Hippocampal formation (tissue), 2 donors: Measurements from ENCODE around the gene CARMIL1.

Source experiments
- DNase-seq, 2 donors: peaks; one replicate each; lab custom pipeline; 2025; lab: John Stamatoyannopoulos, UW

CARMIL1 gene

GRCh38 chr6:25334793-25335192 lies 55.6 kb downstream of the CARMIL1 start:
- DNase-seq, result no peak

- no peak for DNase-seq
These were observed 57.8 kb downstream of the CARMIL1 start for GRCh38 chr6:25336996-25337395.

- no peak for DNase-seq
These were observed 58.3 kb downstream of the CARMIL1 start for GRCh38 chr6:25337431-25337830.

- no peak for DNase-seq
These were observed 61.4 kb downstream of the CARMIL1 start for GRCh38 chr6:25340431-25341202.

GRCh38 chr6:25341203-25341552 lies 62.0 kb downstream of the CARMIL1 start:
- DNase-seq, result no peak

GRCh38 chr6:25341923-25342619 lies 62.9 kb downstream of the CARMIL1 start:
- no peak for DNase-seq

- DNase-seq, result no peak
These were observed 63.6 kb downstream of the CARMIL1 start for GRCh38 chr6:25342802-25343201.

- no peak for DNase-seq
These were observed 64.8 kb downstream of the CARMIL1 start for GRCh38 chr6:25343984-25344383.

GRCh38 chr6:25344827-25345226 lies 65.7 kb downstream of the CARMIL1 start:
- DNase-seq, result no peak

- no peak for DNase-seq
These were observed 66.9 kb downstream of the CARMIL1 start for GRCh38 chr6:25346064-25346463.

- no peak for DNase-seq
These were observed 71.4 kb downstream of the CARMIL1 start for GRCh38 chr6:25350573-25350972.

- DNase-seq, result no peak
These were observed 72.3 kb downstream of the CARMIL1 start for GRCh38 chr6:25351485-25351884.

GRCh38 chr6:25352285-25352684 lies 73.1 kb downstream of the CARMIL1 start:
- no peak for DNase-seq

- DNase-seq, result no peak
These were observed 75.1 kb downstream of the CARMIL1 start for GRCh38 chr6:25354078-25354932.

GRCh38 chr6:25359191-25359861 lies 80.2 kb downstream of the CARMIL1 start:
- peak in 1 of 2 donors; percentile 43 for DNase-seq

- no peak for DNase-seq
These were observed 80.7 kb downstream of the CARMIL1 start for GRCh38 chr6:25359891-25360290.

GRCh38 chr6:25360621-25361020 lies 81.4 kb downstream of the CARMIL1 start:
- DNase-seq, result no peak

GRCh38 chr6:25363427-25363826 lies 84.3 kb downstream of the CARMIL1 start:
- no peak for DNase-seq

GRCh38 chr6:25365154-25365553 lies 86.0 kb downstream of the CARMIL1 start:
- no peak for DNase-seq

- no peak for DNase-seq
These were observed 87.8 kb downstream of the CARMIL1 start for GRCh38 chr6:25366903-25367545.

- no peak for DNase-seq
These were observed 89.9 kb downstream of the CARMIL1 start for GRCh38 chr6:25369036-25369432.
